HepG2 (cell line): ENCODE results near the gene NOP9. TPM values are rescaled to one million over a fixed set of nuclear protein-coding genes. Genes with fewer than 3 reads are reported as not detected.

Experiments used
- FLYWCH1 ChIP-seq: sonication (generic); formaldehyde crosslinking; IDR thresholded peaks from 2 replicates; pipeline ENCODE4 v1.8.1; 2023; ENCODE audit warnings: mild to moderate bottlenecking, missing genetic modification reagents
- FOXA1 ChIP-seq, 2 experiments: fragments of 450-650 bp in 1 of 2; sonication (generic) in 1 of 2; formaldehyde crosslinking in 1 of 2; IDR thresholded peaks; 2 replicates each; pipeline versions ENCODE4 v1.4.0 to v1.6.1; 2016 to 2020; ENCODE audit warnings: missing genetic modification reagents in 1 of 2
- FOXK2 ChIP-seq: fragments of 450-650 bp; IDR thresholded peaks from 2 replicates; pipeline ENCODE4 v1.6.1; 2016
- FOXO4 ChIP-seq: sonication (generic); formaldehyde crosslinking; conservative IDR thresholded peaks from 2 replicates; pipeline ENCODE4 v1.8.1; 2023; ENCODE audit warnings: missing genetic modification reagents
- KDM2A ChIP-seq: sonication (generic); formaldehyde crosslinking; IDR thresholded peaks from 2 replicates; pipeline ENCODE4 v1.4.0; 2020; ENCODE audit warnings: low read depth, missing genetic modification reagents, borderline replicate concordance
- KLF13 ChIP-seq: sonication (generic); formaldehyde crosslinking; IDR thresholded peaks from 2 replicates; pipeline ENCODE4 v1.4.0; 2020; ENCODE audit warnings: mild to moderate bottlenecking, missing genetic modification reagents
- POGK ChIP-seq: sonication (generic); formaldehyde crosslinking; conservative IDR thresholded peaks from 2 replicates; pipeline ENCODE4 v1.8.0; 2022; ENCODE audit warnings: mild to moderate bottlenecking, moderate library complexity, missing genetic modification reagents
- PRDM4 ChIP-seq: sonication (generic); formaldehyde crosslinking; IDR thresholded peaks from 2 replicates; pipeline ENCODE4 v1.9.0; 2021; ENCODE audit warnings: missing genetic modification reagents, borderline replicate concordance
- SNAPC2 ChIP-seq: sonication (generic); formaldehyde crosslinking; IDR thresholded peaks from 2 replicates; pipeline ENCODE4 v1.8.1; 2022; ENCODE audit warnings: mild to moderate bottlenecking, missing genetic modification reagents
- SOX13 ChIP-seq, 3 experiments: fragments of 450-650 bp in 1 of 3; sonication (generic) in 1 of 3; formaldehyde crosslinking in 1 of 3; IDR thresholded peaks in 2 of 3; conservative IDR thresholded peaks in 1 of 3; 2 replicates each; pipeline versions ENCODE4 v1.5.0 to v1.6.1; 2016 to 2020; ENCODE audit warnings: antibody characterized with exemption in 1 of 3, mild to moderate bottlenecking in 1 of 3, missing compliant biosample characterization in 1 of 3, missing genetic modification reagents in 1 of 3, moderate library complexity in 1 of 3
- SRY ChIP-seq: sonication (generic); formaldehyde crosslinking; IDR thresholded peaks from 2 replicates; pipeline ENCODE4 v1.8.0; 2022; ENCODE audit warnings: mild to moderate bottlenecking, missing genetic modification reagents
- THRA ChIP-seq: sonication (generic); formaldehyde crosslinking; IDR thresholded peaks from 2 replicates; pipeline ENCODE4 v1.4.0; 2020; ENCODE audit warnings: missing genetic modification reagents, borderline replicate concordance
- ZFP37 ChIP-seq: sonication (generic); formaldehyde crosslinking; IDR thresholded peaks from 2 replicates; pipeline ENCODE4 v1.4.0; 2020; ENCODE audit warnings: missing genetic modification reagents, borderline replicate concordance
- ZFP41 ChIP-seq: sonication (generic); formaldehyde crosslinking; IDR thresholded peaks from 2 replicates; pipeline ENCODE4 v1.4.0; 2020; ENCODE audit warnings: mild to moderate bottlenecking, missing genetic modification reagents, borderline replicate concordance
- ZMAT5 ChIP-seq: sonication (generic); formaldehyde crosslinking; IDR thresholded peaks from 2 replicates; pipeline ENCODE4 v1.5.0; 2020; ENCODE audit warnings: mild to moderate bottlenecking, low read depth, missing genetic modification reagents, borderline replicate concordance
- ZNF326 ChIP-seq: sonication (generic); formaldehyde crosslinking; IDR thresholded peaks from 2 replicates; pipeline ENCODE4 v1.4.0; 2020; ENCODE audit warnings: missing genetic modification reagents, borderline replicate concordance
- ZNF547 ChIP-seq: sonication (generic); formaldehyde crosslinking; IDR thresholded peaks from 2 replicates; pipeline ENCODE4 v1.5.1; 2020; ENCODE audit warnings: mild to moderate bottlenecking, missing genetic modification reagents
- ZNF552 ChIP-seq: sonication (generic); formaldehyde crosslinking; IDR thresholded peaks from 2 replicates; pipeline ENCODE4 v1.9.0; 2022; ENCODE audit warnings: missing genetic modification reagents, mild to moderate bottlenecking, borderline replicate concordance
- ZNF605 ChIP-seq: sonication (generic); formaldehyde crosslinking; IDR thresholded peaks from 2 replicates; pipeline ENCODE4 v1.8.0; 2022; ENCODE audit warnings: mild to moderate bottlenecking, missing genetic modification reagents
- ZNF644 ChIP-seq: IDR thresholded peaks from 2 replicates; pipeline ENCODE4 v1.6.1; 2016; ENCODE audit warnings: low read depth
- ZNF768 ChIP-seq: sonication (generic); formaldehyde crosslinking; IDR thresholded peaks from 2 replicates; pipeline ENCODE4 v1.4.0; 2020; ENCODE audit warnings: missing genetic modification reagents
- polyA plus RNA-seq, 8 experiments: library from polyadenylated mRNA; depleted of rRNA in 3 of 8; stranded (reverse) in 7 of 8; unstranded in 1 of 8; fragments of >200 nt; fragmentation: Illumina TruSeq in 4 of 8; extraction: Trizol in 4 of 8; gene quantifications; 2 replicates each; pipeline versions ENCODE4 v1.2.1 to v1.2.3, GENCODE V29; 2011 to 2016; ENCODE audit warnings: low read depth in 4 of 8, missing spikeins in 1 of 8, mixed read lengths in 1 of 8; ENCODE audit not compliant: insufficient read depth in 1 of 8
- total RNA-seq, 5 experiments: library from RNA; depleted of rRNA; stranded (reverse); fragments of >200 nt; fragmentation: Illumina TruSeq; extraction: Trizol; gene quantifications; 2 replicates each; pipeline ENCODE4 v1.2.3, GENCODE V29; 2016; ENCODE audit warnings: low read depth in 1 of 5

NOP9 gene
- total and polyA plus RNA-seq, 2 of the 13 experiments (the other 11 are each of a cell fraction or from before 2014, with no cell fraction given), result 24.5 to 61.6 TPM

- peak; percentile 100 for TF ChIP-seq ZNF547
- TF ChIP-seq ZNF605 (CRISPR knock-in tag), result peak; percentile 92
- TF ChIP-seq ZNF768 (CRISPR knock-in tag), result peak; percentile 86; the same call in 1 of the 2 replicates
- TF ChIP-seq FOXA1 (IDR thresholded peaks at IDR 0.05), result no peak
- no peak; the same call in none of the 2 replicates for TF ChIP-seq FOXA1 (CRISPR knock-in tag; IDR thresholded peaks at IDR 0.05)
- TF ChIP-seq KDM2A, result peak; percentile 97
- TF ChIP-seq SOX13 (IDR thresholded peaks at IDR 0.05), result no peak
- TF ChIP-seq SOX13 (CRISPR knock-in tag; conservative IDR thresholded peaks at IDR 0.05 in 1 of 2, IDR thresholded peaks at IDR 0.05 in 1 of 2), result peak in 1 of 2 experiments; percentile 78; a peak in 2 of 4 replicates
- TF ChIP-seq ZNF644 (CRISPR knock-in tag), result peak; percentile 40; the same call in 1 of the 2 replicates
- 0 out of 2 replicates have a peak, but pooled peaks have one; percentile 84 for TF ChIP-seq FLYWCH1
- peak; percentile 99 for TF ChIP-seq POGK (CRISPR knock-in tag)
- no peak for TF ChIP-seq FOXK2
- no peak; the same call in 1 of the 2 replicates for TF ChIP-seq ZNF326 (CRISPR knock-in tag)
- TF ChIP-seq ZNF552 (CRISPR knock-in tag), result peak; percentile 98
- TF ChIP-seq ZFP41 (CRISPR knock-in tag), result peak; percentile 98
- TF ChIP-seq THRA (CRISPR knock-in tag), result peak; percentile 83
- TF ChIP-seq KLF13 (CRISPR knock-in tag), result peak; percentile 94; the same call in 1 of the 2 replicates
- TF ChIP-seq SRY (CRISPR knock-in tag), result peak; percentile 99
- no peak; the same call in 1 of the 2 replicates for TF ChIP-seq PRDM4 (CRISPR knock-in tag)
- TF ChIP-seq ZFP37 (CRISPR knock-in tag), result peak; percentile 98
- peak; percentile 96 for TF ChIP-seq SNAPC2 (CRISPR knock-in tag)
- TF ChIP-seq ZMAT5 (CRISPR knock-in tag), result no peak; the same call in 1 of the 2 replicates
- TF ChIP-seq FOXO4 (CRISPR knock-in tag), result no peak
Observed at GRCh38 chr14:24315807-24316596, 16.4 kb downstream of the NOP9 start (continued).
